Stomach smooth muscle (tissue), 2 donors: ENCODE results near the gene DAB2IP.
"Not testable (repeated sequence)": the region's sequence is repeated elsewhere in the genome, so short reads cannot be mapped to it uniquely, and the experiment has no call there.

ENCODE experiments used
- H3K27ac ChIP-seq: one replicate; pipeline ENCODE4 v1.7.0; 2013; ENCODE audit warnings: mild to moderate bottlenecking, low read length, inconsistent platforms
- H3K27me3 ChIP-seq, 2 donors: one replicate each; pipeline ENCODE4 v1.7.0; 2013; ENCODE audit warnings: low read length in 2 of 2; ENCODE audit not compliant: insufficient read depth in 2 of 2, control insufficient read depth in 1 of 2
- H3K36me3 ChIP-seq, 2 donors: one replicate each; pipeline ENCODE4 v1.7.0; 2013; ENCODE audit warnings: low read length in 2 of 2; ENCODE audit not compliant: control insufficient read depth in 2 of 2, insufficient read depth in 2 of 2
- H3K4me1 ChIP-seq: one replicate; pipeline ENCODE4 v1.7.0; 2013; ENCODE audit warnings: low read length; ENCODE audit not compliant: control insufficient read depth, insufficient read depth
- H3K4me3 ChIP-seq, 2 donors: one replicate each; pipeline ENCODE4 v1.7.0; 2013; ENCODE audit warnings: low read length in 2 of 2
- H3K9ac ChIP-seq, 2 donors: one replicate each; pipeline ENCODE4 v1.7.0; 2013; ENCODE audit warnings: low read length in 2 of 2, mild to moderate bottlenecking in 1 of 2
- H3K9me3 ChIP-seq, 2 donors: one replicate each; pipeline ENCODE4 v1.7.0; 2013; ENCODE audit warnings: low read length in 2 of 2; ENCODE audit not compliant: control insufficient read depth in 2 of 2
- donor health status: healthy.
- donor health status: Pancreatic carcinoma.

DAB2IP gene

DNA sequence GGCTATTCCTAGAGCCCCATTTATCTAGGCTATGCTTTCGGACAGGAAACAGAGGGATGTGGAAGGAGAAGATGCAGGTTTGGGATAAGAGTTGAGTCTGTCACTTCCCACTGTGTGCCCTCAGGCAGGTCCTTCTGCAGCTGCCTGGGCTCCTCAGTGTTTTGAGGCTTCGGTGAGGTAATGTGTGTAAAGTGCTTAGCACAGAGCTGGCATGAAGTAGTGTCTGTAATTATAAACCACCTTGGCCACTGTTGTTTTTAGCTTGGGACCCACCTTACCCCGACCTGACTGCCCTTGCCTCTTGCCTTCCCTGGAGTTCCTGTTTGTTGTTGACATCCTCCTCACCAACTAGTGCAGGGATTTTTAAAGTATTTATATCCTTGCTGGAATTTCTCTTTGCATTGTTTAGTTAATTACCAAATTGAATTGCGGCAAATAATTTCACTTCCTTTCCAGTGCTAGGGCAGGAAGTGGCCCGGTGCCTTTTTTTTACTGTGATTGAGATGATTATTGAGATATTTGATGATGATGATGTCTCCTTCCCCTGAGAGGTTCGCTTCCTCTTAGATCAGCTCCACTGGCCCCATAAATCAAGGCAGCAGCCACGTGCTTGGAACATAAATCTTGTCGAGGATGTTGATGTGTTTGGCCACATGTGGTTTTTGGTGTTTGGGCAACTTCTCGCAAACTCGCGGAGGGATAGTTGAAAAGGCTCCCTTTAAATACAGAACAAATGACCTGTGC lies 38.3 kb upstream of the DAB2IP start:
- Histone ChIP-seq H3K27me3 (no peaks in the 10 kb centered on the region), H3K9ac (no peak overlapping the region), H3K27ac (peak overlapping the region; percentile 24), H3K4me1 (peaks cover 44% of the 10 kb centered on the region), H3K4me3 (no peak overlapping the region), H3K9me3 (no peaks in the 10 kb centered on the region), H3K36me3 (no peaks in the 10 kb centered on the region)

DNA sequence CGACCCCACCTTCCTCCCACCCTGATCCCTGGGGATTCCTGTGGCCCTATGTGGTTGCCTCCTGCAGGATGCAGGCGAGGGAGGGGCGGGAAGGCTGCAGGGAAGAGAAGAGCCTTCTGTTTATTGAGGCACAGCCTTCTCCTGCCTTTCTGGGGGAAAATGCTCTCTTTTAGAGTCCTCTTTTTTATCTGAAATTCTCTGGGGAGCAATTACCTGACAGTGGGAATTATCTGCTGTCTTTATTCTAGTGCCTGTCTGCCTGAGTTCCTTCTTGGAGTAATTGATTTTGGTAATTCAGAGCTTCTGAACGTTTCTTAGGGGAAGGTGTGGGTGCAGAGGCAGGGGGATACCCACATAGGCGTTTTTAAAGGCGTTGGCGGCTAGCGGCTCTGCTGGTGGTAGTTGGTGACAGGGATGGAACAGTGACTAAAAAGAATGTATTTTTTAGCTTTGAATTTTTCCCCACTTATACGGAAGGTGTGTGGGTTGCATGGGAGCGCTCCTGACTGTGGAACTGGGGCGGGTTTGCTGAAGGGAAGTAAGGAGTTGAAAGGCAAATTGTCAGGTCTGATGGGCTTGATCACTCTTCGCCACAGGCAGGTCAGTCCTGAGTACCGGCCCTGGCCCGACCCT lies 35.2 kb upstream of the DAB2IP start:
- H3K36me3 ChIP-seq = no peaks in the 10 kb centered on the region
- no peak overlapping the region for H3K27ac ChIP-seq
- peaks cover 27% of the 10 kb centered on the region for H3K4me1 ChIP-seq
- H3K27me3 ChIP-seq = no peaks in the 10 kb centered on the region
- H3K9me3 ChIP-seq = no peaks in the 10 kb centered on the region
- no peak overlapping the region for H3K4me3 ChIP-seq
- no peak overlapping the region for H3K9ac ChIP-seq

DNA sequence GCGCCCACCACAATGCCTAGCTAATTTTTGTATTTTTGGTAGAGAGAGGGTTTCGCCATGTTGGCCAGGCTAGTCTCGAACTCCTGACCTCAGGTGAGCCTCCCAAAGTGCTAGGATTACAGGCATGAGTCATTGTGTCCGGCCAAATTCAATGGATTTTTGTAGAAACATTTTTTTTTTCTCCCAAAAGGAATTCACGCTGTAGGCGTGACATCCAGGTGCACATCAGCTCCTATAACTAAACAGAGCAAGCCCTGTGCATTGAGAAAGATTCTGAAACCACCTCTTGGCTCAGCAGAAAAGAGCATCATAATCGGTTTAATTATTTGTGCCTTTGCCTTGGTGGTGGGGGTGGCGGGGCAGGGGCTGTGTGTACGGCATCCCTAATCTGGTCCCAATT lies 32.9 kb upstream of the DAB2IP start:
- Histone ChIP-seq H3K4me3 (no peak overlapping the region), H3K27me3 (no peaks in the 10 kb centered on the region), H3K36me3 (no peaks in the 10 kb centered on the region), H3K27ac (no peak overlapping the region), H3K9ac (no peak overlapping the region), H3K9me3 (no peaks in the 10 kb centered on the region), H3K4me1 (peaks cover 17% of the 10 kb centered on the region)

DNA sequence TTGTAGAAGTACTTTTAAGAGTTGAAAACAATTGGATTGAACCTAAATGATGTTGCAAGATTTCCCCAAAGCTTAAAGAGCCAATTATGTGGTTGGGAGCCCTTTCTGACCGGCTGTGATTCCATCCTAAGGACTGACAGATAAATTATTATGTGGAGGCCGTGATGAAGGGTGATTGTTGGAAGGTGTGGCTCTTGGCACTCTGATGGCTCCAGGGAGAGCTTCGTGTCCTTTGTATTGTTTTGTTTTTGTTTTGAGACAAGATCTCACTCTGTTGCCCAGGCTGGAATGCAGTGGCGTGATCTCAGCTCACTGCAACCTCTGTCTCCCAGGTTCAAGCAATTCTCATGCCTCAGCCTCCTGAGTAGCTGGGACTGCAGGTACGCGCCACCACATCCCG lies 32.5 kb upstream of the DAB2IP start:
- Histone ChIP-seq H3K4me1 (peaks cover 14% of the 10 kb centered on the region), H3K27ac (peak overlapping the region; percentile 11)
- H3K36me3 ChIP-seq, H3K27me3 ChIP-seq, H3K9ac ChIP-seq, H3K4me3 ChIP-seq, H3K9me3 ChIP-seq: not testable (repeated sequence)

DNA sequence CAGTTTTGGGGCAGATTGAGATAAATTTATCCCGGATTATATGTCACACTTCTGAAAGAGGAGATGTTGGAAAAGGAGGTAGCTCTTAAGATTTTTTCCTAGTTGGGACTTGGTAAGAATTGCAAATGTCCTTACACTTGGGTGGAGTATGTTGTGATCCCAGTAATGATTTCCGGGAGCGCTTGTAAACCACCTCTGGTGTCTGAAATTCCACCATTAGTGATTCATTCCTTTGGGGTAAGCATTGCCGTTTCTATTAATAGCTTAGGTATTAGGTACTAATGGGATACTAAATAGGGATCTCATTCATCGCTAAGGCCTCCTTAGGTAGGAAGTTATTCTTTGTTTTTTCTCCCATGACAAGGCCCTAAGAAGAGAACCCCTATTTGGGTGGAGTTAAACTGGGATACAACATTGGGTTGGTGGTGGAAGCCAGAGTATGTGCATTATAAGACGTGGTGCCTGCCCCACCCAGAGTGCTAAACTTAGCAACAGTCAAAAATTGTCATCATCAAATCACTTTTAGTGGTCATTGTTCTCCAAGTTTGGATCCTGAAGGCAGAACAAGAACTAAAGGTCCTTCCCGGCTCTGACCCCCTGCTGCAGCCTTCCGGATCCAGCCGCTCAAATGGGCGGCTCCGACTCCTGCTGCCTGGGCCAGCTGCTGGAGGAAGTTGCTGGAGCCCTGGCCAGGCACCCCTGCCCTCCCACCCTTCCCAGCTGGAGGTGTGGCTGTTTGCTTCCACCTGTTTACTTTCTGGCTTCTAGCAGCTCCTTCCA lies 31.7 kb upstream of the DAB2IP start:
- H3K4me1 ChIP-seq = peaks cover 14% of the 10 kb centered on the region
- no peak overlapping the region for H3K9ac ChIP-seq
- no peaks in the 10 kb centered on the region for H3K27me3 ChIP-seq

DNA sequence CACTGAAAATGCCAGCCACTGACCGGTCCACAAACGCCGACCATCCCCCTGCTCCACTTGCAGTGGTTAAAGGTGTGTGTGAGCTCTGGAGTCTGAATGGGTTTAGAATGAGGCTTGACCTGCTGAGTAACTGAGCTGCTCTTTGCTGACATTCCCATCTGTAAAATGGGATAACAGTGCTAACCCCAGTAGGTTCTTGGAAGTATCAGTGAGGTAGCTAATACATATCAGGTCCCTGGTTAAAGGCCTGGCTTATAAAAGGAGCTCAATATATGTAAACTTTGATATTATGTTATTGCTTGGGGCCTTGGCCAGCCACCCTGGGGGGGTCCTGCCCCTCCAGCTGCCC lies 31.1 kb upstream of the DAB2IP start:
- Histone ChIP-seq H3K4me3 (no peak overlapping the region), H3K9me3 (no peaks in the 10 kb centered on the region), H3K4me1 (peaks cover 15% of the 10 kb centered on the region), H3K27me3 (no peaks in the 10 kb centered on the region), H3K9ac (no peak overlapping the region), H3K36me3 (peaks cover 0 to 5% of the 10 kb centered on the region in 2 donors), H3K27ac (no peak overlapping the region)

More for the DNA sequence above, 31.7 kb upstream of the DAB2IP start:
- H3K9me3 ChIP-seq = no peaks in the 10 kb centered on the region
- H3K4me3 ChIP-seq = no peak overlapping the region
- peak overlapping the region; percentile 3 for H3K27ac ChIP-seq
- peaks cover 0 to 5% of the 10 kb centered on the region in 2 donors for H3K36me3 ChIP-seq

DNA sequence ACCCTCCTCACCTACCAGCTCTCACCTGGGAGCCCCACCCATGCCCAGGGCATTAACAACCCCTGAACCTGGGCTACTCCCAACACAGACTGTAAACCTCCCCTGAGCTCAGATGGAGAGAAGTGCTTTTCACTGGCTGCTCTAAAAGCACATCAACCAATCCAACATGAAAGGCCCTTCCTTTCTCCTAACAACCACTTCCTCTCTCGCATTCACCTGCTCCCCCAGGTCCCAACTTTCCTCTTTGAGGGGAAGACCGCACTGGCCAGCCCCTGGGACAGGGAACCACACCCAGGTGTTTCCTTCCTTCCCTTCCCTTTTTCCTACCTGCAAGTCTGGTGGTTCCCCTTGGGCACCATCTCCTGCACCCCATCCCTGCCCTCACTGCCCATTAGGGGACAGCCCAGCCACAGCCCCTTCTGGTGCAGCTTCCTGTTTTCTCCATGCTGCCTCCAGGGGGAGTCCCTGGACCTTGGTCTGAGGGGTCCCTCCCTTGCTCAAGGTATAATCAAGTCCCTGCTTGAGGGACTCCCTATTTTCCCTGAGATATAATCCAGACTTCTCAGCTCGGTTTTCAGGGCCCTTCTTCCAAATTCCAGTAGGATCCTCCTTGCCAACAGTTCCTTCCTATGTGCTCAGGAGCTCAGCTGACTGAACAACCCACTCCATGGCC lies 30.5 kb upstream of the DAB2IP start:
- H3K4me1 ChIP-seq = peaks cover 21% of the 10 kb centered on the region
- no peak overlapping the region for H3K27ac ChIP-seq
- no peaks in the 10 kb centered on the region for H3K9me3 ChIP-seq
- peaks cover 0 to 5% of the 10 kb centered on the region in 2 donors for H3K36me3 ChIP-seq
- no peak overlapping the region for H3K9ac ChIP-seq
- no peaks in the 10 kb centered on the region for H3K27me3 ChIP-seq
- H3K4me3 ChIP-seq = no peak overlapping the region

DNA sequence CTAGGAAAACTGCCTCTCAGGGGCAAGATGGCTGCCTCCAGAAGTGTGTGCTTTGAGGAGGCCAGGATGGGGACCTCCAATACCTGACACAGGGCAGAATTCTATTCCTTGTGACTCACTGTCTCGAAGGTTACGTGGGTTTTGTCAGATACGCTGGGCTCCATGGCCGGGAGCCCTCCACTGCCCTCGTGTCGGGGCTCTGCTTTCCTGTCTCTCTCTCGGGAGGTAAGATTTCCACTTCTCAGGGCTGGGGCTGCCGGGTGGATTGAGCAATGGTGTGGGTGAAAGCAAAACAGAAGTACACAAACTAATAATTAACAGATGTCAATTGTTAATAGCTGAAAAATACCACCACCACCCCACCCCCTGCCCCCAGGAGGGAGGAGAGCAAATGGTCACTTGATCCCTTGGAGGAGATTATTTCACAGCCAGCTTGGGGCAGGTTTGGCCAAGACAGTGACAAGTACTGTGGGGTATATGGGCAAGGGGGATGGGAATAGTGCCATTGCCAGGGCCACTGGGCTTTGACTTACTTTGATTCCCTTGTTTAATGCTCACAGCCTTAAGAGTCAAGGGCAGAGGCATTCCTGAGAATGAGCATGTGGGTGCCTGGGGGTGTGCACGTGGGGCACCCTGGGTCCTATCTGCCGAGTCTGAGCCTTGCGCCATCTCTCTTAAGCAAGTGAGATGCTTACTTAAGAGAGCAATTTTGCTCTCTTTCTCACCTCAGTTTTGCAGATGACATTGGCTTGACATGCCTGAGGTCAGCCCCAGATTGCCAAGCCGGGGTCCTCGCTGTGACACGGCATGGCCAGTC lies 28.8 kb upstream of the DAB2IP start:
- H3K27ac ChIP-seq = no peak overlapping the region
- peaks cover 22% of the 10 kb centered on the region for H3K4me1 ChIP-seq
- H3K4me3 ChIP-seq = no peak overlapping the region
- peaks cover 0 to 7% of the 10 kb centered on the region in 2 donors for H3K36me3 ChIP-seq
- H3K27me3 ChIP-seq = no peaks in the 10 kb centered on the region
- H3K9me3 ChIP-seq = no peaks in the 10 kb centered on the region
- no peak overlapping the region for H3K9ac ChIP-seq

DNA sequence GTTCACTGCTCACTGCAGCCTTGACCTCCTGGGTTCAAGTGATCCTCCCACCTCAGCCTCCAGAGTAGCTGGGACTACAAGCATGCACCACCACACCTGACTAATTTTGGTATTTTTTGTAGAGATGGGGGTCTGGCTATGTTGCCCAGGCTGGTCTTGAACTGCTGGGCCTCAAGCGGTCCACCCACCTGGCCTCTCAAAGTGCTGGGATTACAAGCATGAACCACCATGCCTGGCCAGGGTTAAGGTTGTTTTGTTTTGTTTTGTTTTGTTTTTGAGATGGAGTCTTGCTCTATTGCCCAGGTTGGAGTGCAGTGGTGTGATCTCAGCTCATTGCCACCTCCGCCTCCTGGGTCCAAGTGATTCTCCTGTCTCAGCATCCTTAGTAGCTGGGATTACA lies 28.0 kb upstream of the DAB2IP start:
- not testable (repeated sequence) for H3K4me3 ChIP-seq
- H3K4me1 ChIP-seq = peaks cover 24% of the 10 kb centered on the region

DNA sequence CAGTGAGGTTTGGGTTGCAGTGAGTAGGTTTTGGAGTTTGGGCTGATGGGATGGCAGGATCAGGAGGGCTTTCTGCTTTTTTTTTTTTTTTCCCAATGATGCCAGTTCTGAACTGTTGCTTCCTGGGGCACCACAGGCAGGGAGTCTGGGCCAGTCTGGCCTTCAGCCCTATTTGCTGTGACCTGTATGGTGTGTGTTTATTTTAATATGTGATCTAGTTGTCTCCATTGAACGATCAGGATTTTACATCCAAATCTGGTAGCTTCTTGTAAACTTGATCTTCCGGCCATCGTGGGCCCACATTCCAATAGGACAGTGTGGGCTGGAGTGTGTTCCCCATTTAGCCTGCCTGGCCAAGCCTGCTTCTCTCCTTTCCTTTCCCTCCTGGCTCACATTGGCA lies 25.8 kb upstream of the DAB2IP start:
- no peaks in the 10 kb centered on the region for H3K27me3 ChIP-seq
- H3K4me3 ChIP-seq = no peak overlapping the region
- peaks cover 0 to 7% of the 10 kb centered on the region in 2 donors for H3K36me3 ChIP-seq
- H3K9ac ChIP-seq = no peak overlapping the region
- peaks cover 21% of the 10 kb centered on the region for H3K4me1 ChIP-seq
- no peaks in the 10 kb centered on the region for H3K9me3 ChIP-seq
- H3K27ac ChIP-seq = no peak overlapping the region

More for the DNA sequence above, 28.0 kb upstream of the DAB2IP start:
- not testable (repeated sequence) for H3K27ac ChIP-seq, H3K27me3 ChIP-seq, H3K9ac ChIP-seq, H3K36me3 ChIP-seq, H3K9me3 ChIP-seq
